AG09319 (cell line): ENCODE measurements around the gene SORL1.

ENCODE experiments used
- DNase-seq: peaks from one replicate; pipeline ENCODE4 v3.0.0-alpha.2; 2010; ENCODE audit warnings: low read depth; ENCODE audit errors: extremely low read depth
- TF ChIP-seq, protein P1 (sequence below): IDR thresholded peaks from 2 replicates; pipeline ENCODE4 v1.5.1; 2011; ENCODE audit warnings: low read depth, mild to moderate bottlenecking, inconsistent platforms, low read length, moderate library complexity

The SORL1 gene

DNA sequence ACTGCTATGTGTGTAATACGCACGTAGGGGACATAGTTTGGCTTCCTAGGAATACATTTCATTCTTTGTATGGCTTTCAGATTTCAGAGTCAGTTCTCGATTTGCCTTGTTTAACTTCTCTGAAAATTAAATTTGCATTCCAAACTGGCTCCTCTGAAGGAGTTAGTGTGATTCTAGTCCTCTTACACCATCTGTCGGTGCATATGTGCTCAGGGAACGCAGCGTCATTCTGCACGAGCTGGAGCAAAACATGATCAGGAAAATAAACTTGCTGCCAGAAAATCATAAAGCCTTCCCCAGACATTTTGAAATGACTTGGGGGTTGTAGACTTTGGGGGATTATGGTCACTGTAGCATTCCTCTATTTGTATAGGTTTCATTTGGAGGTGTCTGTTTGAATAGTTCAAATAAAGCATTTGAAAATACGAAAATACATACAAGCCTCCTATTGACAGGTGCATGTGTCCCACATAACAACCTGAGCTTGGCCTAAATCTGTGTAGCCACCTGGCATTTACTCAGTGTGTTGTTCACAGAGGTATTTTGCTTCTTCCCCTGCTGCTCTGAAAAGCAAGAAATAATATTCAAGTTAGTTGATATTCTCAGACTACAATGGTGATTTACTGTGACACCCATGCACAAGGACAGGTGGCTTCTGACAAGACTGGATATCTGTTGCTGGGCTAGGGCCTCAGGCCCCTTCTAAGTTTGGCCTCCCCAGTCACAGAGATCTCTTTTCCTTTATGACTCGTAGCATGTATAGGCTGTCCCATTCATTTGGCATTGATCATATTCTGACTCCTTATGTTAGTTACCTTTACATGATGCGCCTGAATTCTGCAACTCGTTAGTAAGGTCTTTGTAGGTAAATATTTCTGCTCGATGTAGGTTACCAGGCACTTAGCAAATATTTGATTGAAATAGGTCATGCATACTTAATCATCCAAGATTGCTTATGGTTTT is 82.3 kb downstream of the SORL1 start:
- TF ChIP-seq, protein P1, sequence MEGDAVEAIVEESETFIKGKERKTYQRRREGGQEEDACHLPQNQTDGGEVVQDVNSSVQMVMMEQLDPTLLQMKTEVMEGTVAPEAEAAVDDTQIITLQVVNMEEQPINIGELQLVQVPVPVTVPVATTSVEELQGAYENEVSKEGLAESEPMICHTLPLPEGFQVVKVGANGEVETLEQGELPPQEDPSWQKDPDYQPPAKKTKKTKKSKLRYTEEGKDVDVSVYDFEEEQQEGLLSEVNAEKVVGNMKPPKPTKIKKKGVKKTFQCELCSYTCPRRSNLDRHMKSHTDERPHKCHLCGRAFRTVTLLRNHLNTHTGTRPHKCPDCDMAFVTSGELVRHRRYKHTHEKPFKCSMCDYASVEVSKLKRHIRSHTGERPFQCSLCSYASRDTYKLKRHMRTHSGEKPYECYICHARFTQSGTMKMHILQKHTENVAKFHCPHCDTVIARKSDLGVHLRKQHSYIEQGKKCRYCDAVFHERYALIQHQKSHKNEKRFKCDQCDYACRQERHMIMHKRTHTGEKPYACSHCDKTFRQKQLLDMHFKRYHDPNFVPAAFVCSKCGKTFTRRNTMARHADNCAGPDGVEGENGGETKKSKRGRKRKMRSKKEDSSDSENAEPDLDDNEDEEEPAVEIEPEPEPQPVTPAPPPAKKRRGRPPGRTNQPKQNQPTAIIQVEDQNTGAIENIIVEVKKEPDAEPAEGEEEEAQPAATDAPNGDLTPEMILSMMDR: peak; percentile 63
- peak; percentile 10 for DNase-seq

DNA sequence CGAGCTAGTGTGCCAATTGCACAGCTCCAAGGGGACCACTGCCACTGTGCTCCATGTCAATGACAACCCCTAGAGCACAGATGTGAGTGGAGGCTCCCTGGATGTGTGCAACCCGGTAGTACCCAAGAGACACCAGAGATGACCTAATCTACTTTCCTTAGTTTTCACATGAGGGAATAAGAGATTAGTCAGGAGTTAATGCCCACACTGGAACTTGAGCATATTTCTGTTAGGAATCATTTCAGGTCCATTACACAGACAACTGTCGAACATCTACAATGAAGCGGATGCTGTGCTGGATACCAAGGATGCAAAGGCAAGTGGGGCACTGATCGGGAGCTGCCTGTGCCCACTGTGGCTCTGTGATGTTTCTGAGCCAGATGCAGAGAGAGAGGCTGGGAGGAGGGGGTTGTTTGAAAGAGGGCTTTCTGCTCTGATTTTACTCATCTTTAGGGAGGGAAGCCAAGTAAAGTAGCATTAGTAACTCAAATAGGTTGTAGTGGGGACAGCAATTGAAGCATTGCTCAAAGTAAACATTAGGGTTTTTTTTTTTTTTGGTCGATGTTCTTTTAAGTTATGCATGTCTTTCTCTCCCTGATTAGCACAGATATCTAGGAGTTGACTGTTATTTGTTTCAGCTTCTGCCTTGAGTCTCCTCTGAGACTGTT is 83.1 kb downstream of the SORL1 start:
- TF ChIP-seq, protein P1: no peak
- no peak for DNase-seq

DNA sequence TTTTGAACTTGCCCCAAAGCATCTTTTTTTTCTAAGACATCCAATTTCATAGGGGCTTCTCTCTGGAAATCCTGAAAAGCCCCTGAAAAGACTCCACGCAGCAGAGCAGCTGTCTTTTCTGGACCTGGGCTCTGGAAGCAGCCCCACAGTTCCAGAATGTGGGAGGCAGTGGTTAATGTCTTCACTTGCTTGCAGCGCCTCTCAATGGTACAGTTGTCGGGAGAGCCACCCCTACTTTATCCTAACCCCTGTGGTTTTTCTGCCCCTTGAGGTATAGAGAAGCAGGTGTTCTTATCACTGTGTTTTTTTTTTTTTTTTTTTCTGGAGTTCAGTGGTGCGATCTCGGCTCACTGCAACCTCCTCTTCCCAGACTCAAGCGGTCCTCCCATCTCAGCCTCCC is 84.0 kb downstream of the SORL1 start:
- no peak for DNase-seq
- TF ChIP-seq, protein P1: no peak

DNA sequence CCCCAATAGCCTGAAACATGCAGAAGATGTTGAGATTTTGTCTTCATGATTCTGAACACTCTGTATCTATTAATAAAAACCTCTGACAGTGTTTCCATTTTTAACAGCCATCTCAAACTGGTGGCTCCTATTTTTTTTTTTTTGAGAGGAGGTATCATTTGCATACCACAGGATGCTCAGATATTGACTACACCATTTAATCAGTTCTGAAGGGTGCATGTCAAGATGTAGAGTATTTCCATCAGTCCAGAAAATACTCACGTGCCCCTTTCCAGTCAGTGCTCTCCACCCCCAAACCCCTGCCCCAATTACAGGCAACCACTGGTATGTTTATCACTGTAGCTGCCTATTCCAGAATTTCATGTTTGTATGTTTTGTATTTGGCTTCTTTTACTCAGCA is 85.9 kb downstream of the SORL1 start:
- DNase-seq: no peak

DNA sequence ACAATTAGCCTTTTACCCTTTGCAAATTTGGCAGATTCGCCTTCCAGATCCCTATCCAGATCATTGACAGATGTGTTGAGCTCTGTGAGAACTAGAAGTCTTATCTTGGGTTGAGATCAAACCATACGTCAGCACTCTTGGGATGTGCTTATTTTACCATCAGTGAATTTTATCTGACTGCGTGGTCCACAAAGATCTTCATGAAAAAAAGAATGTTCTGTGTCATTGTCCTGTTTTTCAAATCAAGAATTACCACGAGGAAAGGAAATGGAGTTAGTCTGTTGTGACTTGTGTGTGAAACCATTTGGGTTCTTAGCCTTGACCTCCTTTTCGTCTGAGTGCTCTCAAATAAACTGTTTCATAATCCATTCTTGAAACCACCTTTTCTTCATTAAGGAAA is 86.9 kb downstream of the SORL1 start:
- TF ChIP-seq, protein P1: no peak
- DNase-seq: no peak

More for the DNA sequence above, 85.9 kb downstream of the SORL1 start:
- TF ChIP-seq, protein P1: no peak

DNA sequence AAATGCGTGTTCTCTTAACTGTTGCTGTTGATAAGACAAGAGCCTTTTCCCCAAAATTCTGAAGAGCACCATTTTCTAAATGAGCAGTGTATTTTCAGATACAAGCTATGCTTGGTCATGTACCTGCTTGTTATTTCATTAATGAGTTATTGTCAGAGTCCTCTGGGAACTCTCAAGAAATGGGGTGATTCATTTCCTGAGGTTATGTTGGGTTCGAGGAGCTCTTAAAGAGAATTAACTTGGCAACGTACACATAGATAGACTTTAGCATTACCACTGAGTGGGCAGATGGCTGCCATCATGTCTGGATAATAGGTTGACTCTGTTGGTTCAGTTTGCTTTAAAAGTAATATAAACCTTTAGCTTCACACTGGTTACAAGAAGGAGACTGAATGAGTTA is 88.5 kb downstream of the SORL1 start:
- no peak for DNase-seq
- TF ChIP-seq, protein P1: no peak

DNA sequence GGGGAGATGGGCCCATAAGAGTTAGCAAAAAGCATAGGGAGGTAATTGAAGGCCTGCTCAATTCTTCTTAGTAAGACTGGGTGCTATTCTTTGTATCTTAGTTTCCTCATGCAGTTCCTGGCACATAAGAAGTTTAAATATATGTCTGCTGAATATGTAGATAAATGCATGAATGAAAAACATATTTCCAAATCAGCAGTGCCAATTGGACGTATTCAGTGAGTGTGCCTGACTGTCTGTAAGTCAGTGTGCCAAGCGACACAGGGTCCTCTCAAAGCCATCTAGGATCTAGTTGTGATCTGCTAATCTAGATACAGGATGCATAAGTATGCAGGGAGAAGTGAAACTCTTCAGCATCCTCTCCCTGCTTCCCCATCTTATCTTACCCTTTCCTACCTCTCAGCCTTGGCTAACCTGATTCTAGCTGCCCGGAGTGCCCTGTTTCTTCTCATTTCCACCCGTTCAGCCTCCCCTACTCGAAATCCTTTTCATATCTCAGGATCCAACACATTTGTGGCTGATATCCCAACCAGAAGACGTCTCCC is 91.8 kb downstream of the SORL1 start:
- DNase-seq: no peak
- TF ChIP-seq, protein P1: no peak
